ENCODE measurements around the gene G6PD.
"Not testable (repeated sequence)": the region's sequence is repeated elsewhere in the genome, so short reads cannot be mapped to it uniquely, and the experiment has no call there.

The G6PD gene

GRCh38 chrX:154592505-154592904 is 45.9 kb upstream of the G6PD start:
- no peak overlapping the region for H2BK12ac ChIP-seq (ENCODE audit: low read length in 2 of 2)
- H3K4me3 ChIP-seq (ENCODE audit: insufficient read depth in 1 of 2, low read depth in 1 of 2, low read length in 2 of 2), result no peak overlapping the region
- H3K9ac ChIP-seq (ENCODE audit: low read length), result no peak overlapping the region
- no peak overlapping the region for H2AK5ac ChIP-seq (ENCODE audit: low read length, severe bottlenecking)
- H4K91ac ChIP-seq (ENCODE audit: low read length), result no peak overlapping the region
- H3K18ac ChIP-seq (ENCODE audit: low read depth in 1 of 2, low read length in 2 of 2), result no peak overlapping the region
- no peak overlapping the region for H3K27ac ChIP-seq (ENCODE audit: low read length, poor library complexity, severe bottlenecking)
- no peak overlapping the region for H2BK5ac ChIP-seq (ENCODE audit: low read depth, low read length, poor library complexity, severe bottlenecking)
- no peak overlapping the region for H2AFZ ChIP-seq (ENCODE audit: low read depth, low read length)
- H3K14ac ChIP-seq (ENCODE audit: low read length in 2 of 2), result no peak overlapping the region
- no peaks in the 10 kb centered on the region for H3K79me1 ChIP-seq (replicated peaks; ENCODE audit: low read length, poor library complexity, severe bottlenecking)
- no peak overlapping the region for H3K4me2 ChIP-seq (ENCODE audit: low read length, poor library complexity, severe bottlenecking)
- H2BK120ac ChIP-seq (ENCODE audit: low read depth, low read length), result no peak overlapping the region
- no peaks in the 10 kb centered on the region for H3K36me3 ChIP-seq (ENCODE audit: control insufficient read depth in 1 of 2, insufficient read depth in 2 of 2, low read depth in 1 of 2, low read length in 2 of 2)
- H3K27me3 ChIP-seq (ENCODE audit: control insufficient read depth in 1 of 2, insufficient read depth in 1 of 2, low read length in 2 of 2), result peaks cover 10 to 54% of the 10 kb centered on the region in 2 experiments
- WGBS, result 88% methylated on average over 5 of the region's 5 CpGs
- no peak overlapping the region for H2BK15ac ChIP-seq (ENCODE audit: low read depth, poor library complexity, severe bottlenecking)
- H4K8ac ChIP-seq (ENCODE audit: low read length), result no peak overlapping the region
- H3K9me3 ChIP-seq (ENCODE audit: control insufficient read depth, low read length), result peaks cover 2% of the 10 kb centered on the region
- no peak for DNase-seq
- H3K4ac ChIP-seq (ENCODE audit: low read depth in 1 of 2, low read length in 2 of 2), result no peak overlapping the region
- no peak overlapping the region for H3K23ac ChIP-seq (ENCODE audit: low read length in 2 of 2)
- peaks cover 7% of the 10 kb centered on the region for H3K4me1 ChIP-seq (ENCODE audit: control insufficient read depth, insufficient read depth, low read depth, low read length)

- H2BK15ac ChIP-seq (ENCODE audit: low read depth, poor library complexity, severe bottlenecking); H3K36me3 ChIP-seq (ENCODE audit: control insufficient read depth in 1 of 2, insufficient read depth in 2 of 2, low read depth in 1 of 2, low read length in 2 of 2); H4K91ac ChIP-seq (ENCODE audit: low read length); H4K8ac ChIP-seq (ENCODE audit: low read length); H2BK120ac ChIP-seq (ENCODE audit: low read depth, low read length); H3K18ac ChIP-seq (ENCODE audit: low read depth in 1 of 2, low read length in 2 of 2); H3K9ac ChIP-seq (ENCODE audit: low read length); H2AK5ac ChIP-seq (ENCODE audit: low read length, severe bottlenecking); H3K79me1 ChIP-seq (replicated peaks; ENCODE audit: low read length, poor library complexity, severe bottlenecking); H3K4me1 ChIP-seq (ENCODE audit: control insufficient read depth, insufficient read depth, low read depth, low read length); H3K27ac ChIP-seq (ENCODE audit: low read length, poor library complexity, severe bottlenecking); H3K4me3 ChIP-seq (ENCODE audit: insufficient read depth in 1 of 2, low read depth in 1 of 2, low read length in 2 of 2); H3K9me3 ChIP-seq (ENCODE audit: control insufficient read depth, low read length); H3K4me2 ChIP-seq (ENCODE audit: low read length, poor library complexity, severe bottlenecking); H3K14ac ChIP-seq (ENCODE audit: low read length in 2 of 2); H3K23ac ChIP-seq (ENCODE audit: low read length in 2 of 2); H2AFZ ChIP-seq (ENCODE audit: low read depth, low read length); H2BK12ac ChIP-seq (ENCODE audit: low read length in 2 of 2); H2BK5ac ChIP-seq (ENCODE audit: low read depth, low read length, poor library complexity, severe bottlenecking); H3K4ac ChIP-seq (ENCODE audit: low read depth in 1 of 2, low read length in 2 of 2); DNase-seq: not testable (repeated sequence)
- H3K27me3 ChIP-seq (ENCODE audit: control insufficient read depth in 1 of 2, insufficient read depth in 1 of 2, low read length in 2 of 2), result peaks cover 10 to 36% of the 10 kb centered on the region in 2 experiments
- no CpG with 5 or more reads among the region's 13 CpGs for WGBS
Measured at GRCh38 chrX:154590415-154590814, 43.8 kb upstream of the G6PD start.

GRCh38 chrX:154584585-154585183 is 38.0 kb upstream of the G6PD start, which contains the start of gene CTAG1A:
CTAG1A (plus strand) TSS chrX:154585133; CDS start chrX:154585207, 74 bp downstream.
- not testable (repeated sequence) for H3K4me3 ChIP-seq (ENCODE audit: insufficient read depth in 1 of 2, low read depth in 1 of 2, low read length in 2 of 2); H3K27ac ChIP-seq (ENCODE audit: low read length, poor library complexity, severe bottlenecking); DNase-seq; H3K4me2 ChIP-seq (ENCODE audit: low read length, poor library complexity, severe bottlenecking); H2BK120ac ChIP-seq (ENCODE audit: low read depth, low read length); H3K23ac ChIP-seq (ENCODE audit: low read length in 2 of 2); H3K9ac ChIP-seq (ENCODE audit: low read length); H3K27me3 ChIP-seq (ENCODE audit: control insufficient read depth in 1 of 2, insufficient read depth in 1 of 2, low read length in 2 of 2); H3K4ac ChIP-seq (ENCODE audit: low read depth in 1 of 2, low read length in 2 of 2); H2BK5ac ChIP-seq (ENCODE audit: low read depth, low read length, poor library complexity, severe bottlenecking); H2AK5ac ChIP-seq (ENCODE audit: low read length, severe bottlenecking); H3K18ac ChIP-seq (ENCODE audit: low read depth in 1 of 2, low read length in 2 of 2); H4K91ac ChIP-seq (ENCODE audit: low read length); H2BK15ac ChIP-seq (ENCODE audit: low read depth, poor library complexity, severe bottlenecking); H4K8ac ChIP-seq (ENCODE audit: low read length); H2AFZ ChIP-seq (ENCODE audit: low read depth, low read length); H3K9me3 ChIP-seq (ENCODE audit: control insufficient read depth, low read length); H3K79me1 ChIP-seq (replicated peaks; ENCODE audit: low read length, poor library complexity, severe bottlenecking); H3K14ac ChIP-seq (ENCODE audit: low read length in 2 of 2); H2BK12ac ChIP-seq (ENCODE audit: low read length in 2 of 2); H3K4me1 ChIP-seq (ENCODE audit: control insufficient read depth, insufficient read depth, low read depth, low read length); H3K36me3 ChIP-seq (ENCODE audit: control insufficient read depth in 1 of 2, insufficient read depth in 2 of 2, low read depth in 1 of 2, low read length in 2 of 2)
- no CpG with 5 or more reads among the region's 39 CpGs for WGBS

GRCh38 chrX:154582994-154583393 is 36.3 kb upstream of the G6PD start:
- not testable (repeated sequence) for H2BK5ac ChIP-seq (ENCODE audit: low read depth, low read length, poor library complexity, severe bottlenecking); DNase-seq; H3K9ac ChIP-seq (ENCODE audit: low read length); H2BK12ac ChIP-seq (ENCODE audit: low read length in 2 of 2); H4K8ac ChIP-seq (ENCODE audit: low read length); H3K9me3 ChIP-seq (ENCODE audit: control insufficient read depth, low read length); H3K18ac ChIP-seq (ENCODE audit: low read depth in 1 of 2, low read length in 2 of 2); H3K4ac ChIP-seq (ENCODE audit: low read depth in 1 of 2, low read length in 2 of 2); H3K4me1 ChIP-seq (ENCODE audit: control insufficient read depth, insufficient read depth, low read depth, low read length); H3K4me2 ChIP-seq (ENCODE audit: low read length, poor library complexity, severe bottlenecking); H3K4me3 ChIP-seq (ENCODE audit: insufficient read depth in 1 of 2, low read depth in 1 of 2, low read length in 2 of 2); H2AK5ac ChIP-seq (ENCODE audit: low read length, severe bottlenecking); H3K27me3 ChIP-seq (ENCODE audit: control insufficient read depth in 1 of 2, insufficient read depth in 1 of 2, low read length in 2 of 2); H3K27ac ChIP-seq (ENCODE audit: low read length, poor library complexity, severe bottlenecking); H3K36me3 ChIP-seq (ENCODE audit: control insufficient read depth in 1 of 2, insufficient read depth in 2 of 2, low read depth in 1 of 2, low read length in 2 of 2); H3K23ac ChIP-seq (ENCODE audit: low read length in 2 of 2); H2AFZ ChIP-seq (ENCODE audit: low read depth, low read length); H3K79me1 ChIP-seq (replicated peaks; ENCODE audit: low read length, poor library complexity, severe bottlenecking); H4K91ac ChIP-seq (ENCODE audit: low read length); H2BK15ac ChIP-seq (ENCODE audit: low read depth, poor library complexity, severe bottlenecking); H3K14ac ChIP-seq (ENCODE audit: low read length in 2 of 2); H2BK120ac ChIP-seq (ENCODE audit: low read depth, low read length)
- WGBS, result no CpG with 5 or more reads among the region's 8 CpGs

Data from mesenchymal stem cell (in vitro differentiated cells and primary cell).